Cardiac septum (tissue), 1 donor: ENCODE data around the gene MAD1L1. TPM values are rescaled to one million over a fixed set of nuclear protein-coding genes. Genes with fewer than 3 reads are reported as not detected.
A peak's percentile ranks its signal among the peaks of the same experiment; 100 is the strongest.

ENCODE experiments used
- DNase-seq: peaks from one replicate; pipeline ENCODE4 v3.0.0-alpha.2; 2020; ENCODE audit warnings: low spot score
- intact Hi-C: fragments of 100-400 bp; cut with DNase I; formaldehyde crosslinking; loops from one replicate; pipeline ENCODE4 v1.14.0; 2022
- total RNA-seq: library from RNA; stranded (reverse); fragmentation: NEBNext Ultra II Directional; extraction: Animal tissue kit (Norgen Biotek cat#: 25700); gene quantifications from one replicate; pipeline ENCODE4 v1.2.1, GENCODE V29; 2021
- donor health status: DM: no; HTN: no; CAD: no.

MAD1L1 gene
- total RNA-seq, 1 donor from 2014 or later, result 13.5 TPM

- intact Hi-C loops, result loop anchor here (5.0 kb wide), 1 partner anchor 538 kb away; no protein-coding TSS in a partner anchor
- peak; percentile 10 for DNase-seq
These were observed 27.5 kb downstream of the MAD1L1 start for GRCh38 chr7:2205036-2205780.

DNA sequence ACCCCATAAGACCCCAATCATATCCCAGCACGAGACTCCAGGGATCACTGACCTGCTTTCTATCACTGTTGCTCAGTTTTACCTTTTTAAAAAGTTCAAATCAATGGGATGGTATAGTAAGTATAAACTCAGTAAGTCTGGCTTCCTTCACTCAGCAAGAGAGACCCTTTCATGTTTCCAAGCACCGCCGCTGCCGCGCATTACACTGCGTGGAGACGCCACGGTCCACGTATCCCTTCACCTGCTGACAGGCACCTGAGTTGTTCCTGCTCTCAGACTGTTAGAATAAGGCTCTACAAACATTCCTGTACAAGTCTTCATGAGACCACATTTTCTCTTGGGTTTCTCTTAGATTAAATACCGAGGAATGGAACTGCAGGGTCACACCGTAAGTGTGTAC, 28.3 kb downstream of the MAD1L1 start:
- DNase-seq, result peak; percentile 12
- intact Hi-C loops, result no loop called here

- peak; percentile 27 for DNase-seq
- intact Hi-C loops, result no loop called here
These were observed 28.9 kb downstream of the MAD1L1 start for GRCh38 chr7:2203766-2204300.

- intact Hi-C loops, result no loop called here
- DNase-seq, result peak; percentile 56
These were observed 29.6 kb downstream of the MAD1L1 start for GRCh38 chr7:2202901-2203765.

DNA sequence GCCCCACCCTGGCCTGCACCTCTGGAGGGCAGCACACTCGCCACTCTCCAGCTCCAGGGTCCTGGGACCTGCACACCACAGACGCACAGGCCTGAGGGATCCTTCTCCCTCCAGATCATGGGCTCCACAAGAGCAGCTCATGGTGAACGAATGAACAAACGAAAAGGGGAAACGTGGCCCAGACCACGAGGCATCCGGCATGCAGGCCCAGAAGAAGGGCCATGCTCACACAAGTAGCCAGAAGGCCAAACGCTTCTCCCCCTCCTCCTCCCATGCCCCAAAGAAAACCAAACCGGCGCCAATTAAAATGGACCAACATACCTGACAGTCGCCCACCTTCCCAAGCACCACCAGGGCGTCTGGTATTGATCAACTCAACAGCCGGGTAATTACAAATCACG, 30.4 kb downstream of the MAD1L1 start:
- intact Hi-C loops, result no loop called here
- peak; percentile 35 for DNase-seq

DNA sequence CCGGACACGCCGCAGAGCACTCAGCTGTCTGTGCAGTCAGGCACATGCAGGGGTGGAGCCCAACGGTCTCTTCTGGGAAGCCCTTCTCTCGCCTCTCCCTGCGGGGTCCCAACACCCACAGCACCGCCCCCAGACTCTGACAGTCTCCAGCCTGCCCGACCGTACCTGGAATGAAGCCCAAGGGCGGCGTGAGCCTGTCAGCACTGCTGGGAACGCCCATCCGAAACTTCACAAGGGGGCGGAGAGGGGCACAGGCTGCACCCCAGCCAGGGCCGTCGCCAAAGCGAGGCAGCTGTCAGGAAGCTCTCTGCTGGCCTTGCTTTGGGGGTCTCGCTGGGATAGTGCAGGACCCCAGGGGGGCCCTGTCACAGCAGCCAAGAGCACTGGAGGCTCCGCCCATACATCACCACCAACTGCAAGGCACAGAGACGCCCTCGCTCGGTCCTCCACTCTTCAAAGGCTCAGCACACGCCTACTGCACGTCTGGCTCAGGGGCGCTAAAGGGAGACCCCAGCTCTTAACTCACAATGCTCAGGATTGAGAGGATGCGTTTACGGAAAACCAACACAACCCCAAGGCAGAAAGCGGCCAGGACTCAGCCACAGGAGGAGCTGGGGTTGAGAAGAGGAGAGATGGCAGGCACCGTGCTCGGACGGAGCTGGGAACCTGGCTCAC, 30.9 kb downstream of the MAD1L1 start:
- DNase-seq, result peak; percentile 70
- intact Hi-C loops, result no loop called here

- intact Hi-C loops, result no loop called here
- peak; percentile 66 for DNase-seq
These were observed 31.6 kb downstream of the MAD1L1 start for GRCh38 chr7:2201128-2201527.

DNA sequence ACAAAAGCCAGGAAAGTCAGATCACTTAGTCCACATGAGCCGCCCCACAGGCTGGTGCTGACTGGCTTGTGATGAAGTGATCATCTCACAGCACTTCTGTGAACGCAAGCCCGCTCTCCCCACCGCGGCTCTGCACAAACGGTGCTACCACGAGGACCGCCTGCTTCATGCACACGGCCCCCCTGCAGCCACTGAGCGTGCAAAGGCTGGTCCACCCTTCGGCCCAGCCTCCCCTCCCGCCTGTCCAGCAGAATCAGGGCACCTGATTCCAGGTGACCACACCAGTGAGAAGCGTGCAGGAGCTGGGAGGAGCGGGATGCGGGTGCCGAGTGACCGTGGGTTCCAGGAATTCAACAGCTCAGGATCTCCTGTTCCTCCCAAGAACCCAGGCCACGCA, 32.2 kb downstream of the MAD1L1 start:
- intact Hi-C loops, result no loop called here
- DNase-seq, result peak; percentile 66

GRCh38 chr7:2199956-2200583, 32.7 kb downstream of the MAD1L1 start:
- intact Hi-C loops, result no loop called here
- DNase-seq, result peak; percentile 70

- DNase-seq, result peak; percentile 58
- intact Hi-C loops, result no loop called here
These were observed 33.2 kb downstream of the MAD1L1 start for GRCh38 chr7:2199528-2199927.

DNA sequence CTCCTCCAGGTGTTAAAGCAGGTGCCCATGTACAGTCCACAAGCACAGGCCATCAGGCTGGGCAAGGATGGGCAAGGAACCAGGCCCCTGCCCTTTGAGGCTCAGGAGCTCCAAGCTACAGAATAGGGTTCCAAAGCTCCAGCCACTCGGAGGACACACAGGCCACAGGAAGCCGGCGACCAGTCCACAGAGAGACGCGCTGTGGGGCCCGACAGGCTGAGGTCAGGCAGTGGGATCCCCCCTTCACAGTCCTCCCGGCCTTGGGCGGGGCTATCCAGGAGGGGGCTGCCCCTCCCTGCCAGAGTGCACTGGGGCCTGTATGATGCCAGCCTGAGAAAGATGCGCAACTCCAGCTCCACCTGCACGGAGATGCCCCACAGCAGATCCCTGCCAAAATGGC, 34.0 kb downstream of the MAD1L1 start:
- intact Hi-C loops, result no loop called here
- peak; percentile 47 for DNase-seq

DNA sequence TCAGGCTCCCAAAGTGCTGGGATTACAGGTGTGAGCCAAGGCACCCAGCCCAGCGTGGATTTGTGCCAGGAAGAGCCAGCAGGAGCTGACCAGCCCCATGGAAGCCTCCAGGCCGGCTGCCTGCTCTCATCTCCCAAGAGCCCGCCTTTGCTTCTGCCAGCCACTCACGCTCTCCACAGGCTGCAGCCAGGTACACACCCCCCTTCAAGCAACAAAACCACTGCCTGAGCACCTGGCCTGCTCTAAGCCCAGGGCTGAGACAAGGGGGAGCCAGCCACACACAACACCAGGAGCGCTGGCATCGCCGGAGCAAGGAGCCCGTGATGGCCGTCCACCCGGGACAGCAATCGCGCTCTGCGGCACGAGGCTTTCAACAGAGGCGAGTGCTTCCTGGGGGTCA, 34.5 kb downstream of the MAD1L1 start:
- DNase-seq, result peak; percentile 67
- intact Hi-C loops, result no loop called here

DNA sequence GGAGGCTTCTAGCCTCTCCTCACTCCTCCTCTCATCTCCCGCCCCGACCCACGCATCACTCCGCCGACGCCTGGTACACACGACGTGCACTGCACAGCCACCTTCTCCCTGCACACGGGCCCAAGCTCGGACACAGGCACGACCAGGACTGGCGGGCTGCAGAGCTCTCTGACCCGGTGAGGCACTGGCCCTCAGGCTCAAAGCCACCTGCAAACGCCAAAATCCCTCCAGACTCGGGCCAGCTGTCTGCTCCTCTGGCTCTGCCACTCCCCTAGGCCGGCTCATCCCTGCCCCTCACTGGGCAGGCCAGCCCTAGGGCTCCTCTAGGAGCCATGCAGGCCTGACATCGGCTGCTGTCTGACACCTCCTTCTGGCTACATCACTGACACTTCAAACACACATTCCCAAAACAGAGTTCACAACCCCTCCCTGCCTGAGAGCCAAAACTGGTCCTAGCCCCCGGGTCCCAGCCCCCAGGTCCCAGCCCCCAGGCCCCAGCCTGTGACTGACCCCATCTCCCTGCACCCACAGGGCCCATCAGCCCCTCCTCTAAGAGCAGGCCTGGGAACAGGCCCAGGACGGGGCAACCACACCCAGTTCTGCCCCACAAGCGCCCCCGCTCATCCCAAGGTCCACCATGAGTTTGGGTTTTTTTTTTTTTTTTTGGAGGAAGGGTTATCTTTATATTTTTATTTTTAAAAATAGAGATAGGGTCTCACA, 35.1 kb downstream of the MAD1L1 start:
- DNase-seq, result peak; percentile 57
- intact Hi-C loops, result no loop called here

DNA sequence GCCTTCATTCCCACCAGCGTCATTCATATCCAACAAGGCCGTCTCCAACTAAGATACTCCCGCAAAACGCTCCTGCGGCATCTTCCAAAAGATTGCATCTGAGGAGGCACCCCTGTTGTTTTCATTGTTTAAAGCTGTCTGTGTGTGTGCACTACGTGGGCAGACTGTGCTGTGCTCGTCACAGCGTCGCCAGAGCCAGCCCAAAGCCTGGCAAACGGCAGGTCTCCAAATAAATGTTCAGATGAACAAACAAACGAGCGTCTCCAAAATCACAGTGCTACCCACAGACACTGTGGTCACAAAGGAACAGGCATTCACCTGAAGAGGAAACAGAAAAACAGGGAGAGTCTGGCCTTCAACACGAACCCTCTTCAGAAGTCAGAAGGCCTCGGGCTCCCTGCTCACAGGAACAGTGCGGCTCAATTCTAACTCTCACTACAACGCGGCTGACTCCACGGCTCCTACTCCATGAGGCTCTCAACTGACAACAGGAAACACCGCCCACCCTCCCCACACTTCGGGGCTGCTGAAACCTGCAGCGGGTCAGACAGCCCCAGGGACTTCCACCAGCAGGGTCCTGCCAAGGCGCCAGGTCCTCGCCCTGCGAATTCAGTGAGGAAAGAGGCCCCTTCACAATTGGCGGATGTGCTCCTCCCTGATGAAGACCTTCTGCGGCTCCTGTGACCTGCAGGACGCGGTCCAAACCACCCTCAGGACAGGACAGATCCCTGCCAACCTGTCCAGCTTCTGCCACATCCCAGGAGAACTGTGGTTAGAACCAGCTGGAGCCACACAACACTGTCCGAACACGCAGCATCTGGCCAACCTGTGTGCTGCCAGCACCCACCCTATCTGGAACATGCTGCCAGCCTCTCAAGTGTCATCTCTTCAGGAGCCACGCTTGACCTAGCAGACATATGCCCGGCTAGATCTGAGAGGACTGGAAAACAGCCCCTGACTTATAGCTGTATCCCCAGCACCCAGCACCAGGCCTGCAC, 36.1 kb downstream of the MAD1L1 start:
- intact Hi-C loops, result no loop called here
- peak; percentile 75 for DNase-seq

DNA sequence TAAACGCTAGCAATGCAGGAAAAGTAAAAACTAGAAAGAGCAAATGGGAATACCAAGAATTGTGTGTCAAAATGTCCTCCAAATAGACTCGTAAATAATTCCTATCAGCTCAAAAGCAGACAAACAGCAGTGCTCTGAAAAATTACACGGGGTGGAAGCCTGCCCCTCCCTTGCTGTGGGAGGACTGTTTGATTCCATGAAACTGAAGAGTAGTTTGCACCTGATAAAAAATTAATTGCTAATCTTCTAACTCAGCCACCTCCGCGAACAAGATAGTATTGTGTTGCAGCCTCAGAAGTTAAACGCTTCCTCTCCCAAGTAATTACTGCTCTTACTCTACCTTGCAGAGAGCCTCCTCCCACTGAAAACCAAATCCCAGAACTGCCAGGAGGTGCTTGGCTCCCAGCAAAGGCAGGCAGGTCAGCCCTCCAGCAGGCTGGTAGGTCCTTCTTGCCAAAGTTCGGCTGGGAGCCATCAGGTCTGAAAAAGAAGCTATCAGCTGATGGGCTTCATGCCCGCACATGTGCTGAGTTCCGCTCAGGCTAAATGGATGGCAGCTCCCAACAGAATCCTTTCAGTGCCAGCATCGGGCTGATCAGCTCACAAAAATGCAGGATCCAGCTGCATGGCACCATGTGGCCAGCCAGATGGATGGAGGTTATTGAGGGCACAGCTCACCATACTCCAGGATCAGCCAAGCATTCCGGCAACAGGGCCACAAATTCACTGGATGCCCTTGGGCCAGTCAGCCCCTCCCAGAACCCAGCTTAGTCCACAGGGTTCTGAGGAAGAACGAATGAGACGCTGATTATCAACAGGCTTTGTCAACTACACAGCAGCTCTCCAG, 37.1 kb downstream of the MAD1L1 start:
- peak; percentile 75 for DNase-seq
- intact Hi-C loops, result no loop called here

DNA sequence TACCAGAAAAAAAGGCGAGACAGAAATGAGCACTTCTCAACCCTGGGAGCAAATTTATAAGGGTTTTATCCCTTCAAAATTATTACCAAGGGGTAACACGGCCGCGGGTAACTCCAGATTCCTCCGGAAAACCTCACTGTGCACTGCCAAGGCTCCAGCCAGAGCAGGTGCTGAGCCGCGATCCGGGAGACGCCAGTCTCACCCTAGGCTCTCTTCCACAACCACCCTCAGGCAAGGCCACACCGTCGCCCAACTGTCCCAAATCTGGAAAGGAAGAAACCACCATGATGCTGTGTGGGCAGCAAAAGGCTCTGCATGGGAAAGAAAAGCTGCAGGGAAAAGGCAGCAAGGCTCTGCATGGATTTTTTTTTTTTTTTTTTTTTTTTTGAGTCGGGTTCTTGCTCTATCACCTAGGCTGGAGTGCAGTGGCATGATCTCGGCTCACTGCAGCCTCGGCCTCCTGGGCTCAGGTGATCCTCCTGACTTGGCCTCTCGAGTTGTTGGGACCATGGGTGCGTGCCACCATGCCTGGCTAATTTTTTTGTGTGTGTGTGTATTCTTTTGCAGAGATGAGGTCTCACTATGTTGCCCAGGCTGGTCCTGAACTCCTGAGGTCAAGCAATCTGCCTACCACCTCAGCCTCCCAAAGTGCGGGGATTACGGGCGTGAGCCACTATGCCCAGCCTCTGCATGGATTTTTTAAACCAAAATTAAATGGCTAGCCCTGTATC, 39.0 kb downstream of the MAD1L1 start:
- intact Hi-C loops, result no loop called here
- DNase-seq, result peak; percentile 60
